ENCODE results near the gene VPS26A.

VPS26A gene

GRCh38 chr10:69123747-69124562 is at the start of gene VPS26A:
Gene VPS26A, plus strand, starts transcription at chr10:69124178. Its CDS starts 100 bp downstream, at chr10:69124278.
- H3K9me3 ChIP-seq (ENCODE audit: control insufficient read depth, insufficient read depth, low read length), result no peaks in the 10 kb centered on the region
- no peaks in the 10 kb centered on the region for H3K36me3 ChIP-seq (ENCODE audit: insufficient read depth, low read length)
- 0 out of 2 replicates have a peak, but pooled peaks cover 3% of the 10 kb centered on the region for H3K4me1 ChIP-seq (ENCODE audit: insufficient read depth, low read length)
- H3K9ac ChIP-seq (ENCODE audit: low read depth, low read length), result peak within 1 kb of the TSS; percentile 95

- no peak overlapping the region for H3K9ac ChIP-seq (ENCODE audit: low read depth, low read length)
- no peaks in the 10 kb centered on the region for H3K9me3 ChIP-seq (ENCODE audit: control insufficient read depth, insufficient read depth, low read length)
- no peaks in the 10 kb centered on the region for H3K36me3 ChIP-seq (ENCODE audit: insufficient read depth, low read length)
- peaks cover 6% of the 10 kb centered on the region; the same call in 1 of the 2 replicates for H3K4me1 ChIP-seq (ENCODE audit: insufficient read depth, low read length)
Observed at GRCh38 chr10:69074532-69074931, 49.4 kb upstream of the VPS26A start.

- no peak overlapping the region for H3K9ac ChIP-seq (ENCODE audit: low read depth, low read length)
- H3K36me3 ChIP-seq (ENCODE audit: insufficient read depth, low read length), result no peaks in the 10 kb centered on the region
- peaks cover 5% of the 10 kb centered on the region; the same call in 1 of the 2 replicates for H3K4me1 ChIP-seq (ENCODE audit: insufficient read depth, low read length)
- no peaks in the 10 kb centered on the region for H3K9me3 ChIP-seq (ENCODE audit: control insufficient read depth, insufficient read depth, low read length)
Observed at GRCh38 chr10:69075431-69075830, 48.5 kb upstream of the VPS26A start.

GRCh38 chr10:69078311-69078710 is 45.7 kb upstream of the VPS26A start:
- H3K4me1 ChIP-seq (ENCODE audit: insufficient read depth, low read length), result peaks cover 5% of the 10 kb centered on the region; the same call in 1 of the 2 replicates
- no peak overlapping the region for H3K9ac ChIP-seq (ENCODE audit: low read depth, low read length)
- H3K36me3 ChIP-seq (ENCODE audit: insufficient read depth, low read length), result no peaks in the 10 kb centered on the region
- H3K9me3 ChIP-seq (ENCODE audit: control insufficient read depth, insufficient read depth, low read length), result no peaks in the 10 kb centered on the region

- Histone ChIP-seq H3K36me3 (ENCODE audit: insufficient read depth, low read length) (no peaks in the 10 kb centered on the region), H3K4me1 (ENCODE audit: insufficient read depth, low read length) (no peaks in the 10 kb centered on the region)
Observed at GRCh38 chr10:69080226-69080625, 43.8 kb upstream of the VPS26A start.

GRCh38 chr10:69086001-69086509 is 37.9 kb upstream of the VPS26A start:
- H3K36me3 ChIP-seq (ENCODE audit: insufficient read depth, low read length), result no peaks in the 10 kb centered on the region
- H3K4me1 ChIP-seq (ENCODE audit: insufficient read depth, low read length), result 0 out of 2 replicates have a peak, but pooled peaks cover 4% of the 10 kb centered on the region
- no peak overlapping the region for H3K9ac ChIP-seq (ENCODE audit: low read depth, low read length)
- no peaks in the 10 kb centered on the region for H3K9me3 ChIP-seq (ENCODE audit: control insufficient read depth, insufficient read depth, low read length)

More at GRCh38 chr10:69080226-69080625, 43.8 kb upstream of the VPS26A start:
- H3K9me3 ChIP-seq (ENCODE audit: control insufficient read depth, insufficient read depth, low read length), result no peaks in the 10 kb centered on the region
- no peak overlapping the region for H3K9ac ChIP-seq (ENCODE audit: low read depth, low read length)

GRCh38 chr10:69087590-69088470 is 36.1 kb upstream of the VPS26A start, which contains the start of gene SRGN:
Gene SRGN, plus strand, starts transcription at chr10:69088103. Its CDS starts 55 bp downstream, at chr10:69088158.
- no peaks in the 10 kb centered on the region for H3K36me3 ChIP-seq (ENCODE audit: insufficient read depth, low read length)
- H3K4me1 ChIP-seq (ENCODE audit: insufficient read depth, low read length), result 0 out of 2 replicates have a peak, but pooled peaks cover 4% of the 10 kb centered on the region
- no peak within 1 kb of the TSS for H3K9ac ChIP-seq (ENCODE audit: low read depth, low read length)
- H3K9me3 ChIP-seq (ENCODE audit: control insufficient read depth, insufficient read depth, low read length), result no peaks in the 10 kb centered on the region

- Histone ChIP-seq H3K36me3 (ENCODE audit: insufficient read depth, low read length) (no peaks in the 10 kb centered on the region), H3K9me3 (ENCODE audit: control insufficient read depth, insufficient read depth, low read length) (no peaks in the 10 kb centered on the region), H3K9ac (ENCODE audit: low read depth, low read length) (no peak overlapping the region), H3K4me1 (ENCODE audit: insufficient read depth, low read length) (0 out of 2 replicates have a peak, but pooled peaks cover 4% of the 10 kb centered on the region)
Observed at GRCh38 chr10:69088471-69088769, 35.6 kb upstream of the VPS26A start.

GRCh38 chr10:69088801-69089501 is 35.0 kb upstream of the VPS26A start:
- no peak overlapping the region for H3K9ac ChIP-seq (ENCODE audit: low read depth, low read length)
- 0 out of 2 replicates have a peak, but pooled peaks cover 4% of the 10 kb centered on the region for H3K4me1 ChIP-seq (ENCODE audit: insufficient read depth, low read length)
- H3K36me3 ChIP-seq (ENCODE audit: insufficient read depth, low read length), result no peaks in the 10 kb centered on the region

GRCh38 chr10:69089638-69090599 is 34.1 kb upstream of the VPS26A start:
- H3K9ac ChIP-seq (ENCODE audit: low read depth, low read length), result no peak overlapping the region
- 0 out of 2 replicates have a peak, but pooled peaks cover 4% of the 10 kb centered on the region for H3K4me1 ChIP-seq (ENCODE audit: insufficient read depth, low read length)
- no peaks in the 10 kb centered on the region for H3K36me3 ChIP-seq (ENCODE audit: insufficient read depth, low read length)
- H3K9me3 ChIP-seq (ENCODE audit: control insufficient read depth, insufficient read depth, low read length), result no peaks in the 10 kb centered on the region

More at GRCh38 chr10:69088801-69089501, 35.0 kb upstream of the VPS26A start:
- H3K9me3 ChIP-seq (ENCODE audit: control insufficient read depth, insufficient read depth, low read length), result no peaks in the 10 kb centered on the region

- no peak overlapping the region for H3K9ac ChIP-seq (ENCODE audit: low read depth, low read length)
Observed at GRCh38 chr10:69090685-69091084, 33.3 kb upstream of the VPS26A start.

GRCh38 chr10:69091143-69091651 is 32.8 kb upstream of the VPS26A start:
- H3K9ac ChIP-seq (ENCODE audit: low read depth, low read length), result no peak overlapping the region
- H3K36me3 ChIP-seq (ENCODE audit: insufficient read depth, low read length), result no peaks in the 10 kb centered on the region
- 0 out of 2 replicates have a peak, but pooled peaks cover under 1% of the 10 kb centered on the region for H3K4me1 ChIP-seq (ENCODE audit: insufficient read depth, low read length)
- no peaks in the 10 kb centered on the region for H3K9me3 ChIP-seq (ENCODE audit: control insufficient read depth, insufficient read depth, low read length)

More at GRCh38 chr10:69090685-69091084, 33.3 kb upstream of the VPS26A start:
- no peaks in the 10 kb centered on the region for H3K36me3 ChIP-seq (ENCODE audit: insufficient read depth, low read length)
- H3K9me3 ChIP-seq (ENCODE audit: control insufficient read depth, insufficient read depth, low read length), result no peaks in the 10 kb centered on the region
- H3K4me1 ChIP-seq (ENCODE audit: insufficient read depth, low read length), result 0 out of 2 replicates have a peak, but pooled peaks cover 4% of the 10 kb centered on the region

Data from ES-I3 (cell line).